ENCODE results near the gene PGM5. TPM values are rescaled to one million over a fixed set of nuclear protein-coding genes. Genes with fewer than 3 reads are reported as not detected.
"Not testable (repeated sequence)": the region's sequence is repeated elsewhere in the genome, so short reads cannot be mapped to it uniquely, and the experiment has no call there.

Gene PGM5
- total RNA-seq: 100 to 1,000 TPM; 153 to 289 (median 274) TPM

- H3K4me1 ChIP-seq; H3K27me3 ChIP-seq; H3K9me3 ChIP-seq; H3K36me3 ChIP-seq; intact Hi-C loops (cut with DNase I; ENCODE audit: low total_unique reads): not testable (repeated sequence)
- peak within 1 kb of the TSS; percentile 94 to 97 for H3K27ac ChIP-seq
- peak; percentile 50 to 66 for DNase-seq
- peak; percentile 40 to 48 for TF ChIP-seq POLR2A (IDR thresholded peaks at IDR 0.05)
- H3K4me3 ChIP-seq: peak within 1 kb of the TSS; percentile 74 to 80
Observed at GRCh38 chr9:68356380-68357118, at the start of gene PGM5. PGM5 (plus strand) TSS chr9:68356611; CDS start chr9:68357128, 517 bp downstream.

DNA sequence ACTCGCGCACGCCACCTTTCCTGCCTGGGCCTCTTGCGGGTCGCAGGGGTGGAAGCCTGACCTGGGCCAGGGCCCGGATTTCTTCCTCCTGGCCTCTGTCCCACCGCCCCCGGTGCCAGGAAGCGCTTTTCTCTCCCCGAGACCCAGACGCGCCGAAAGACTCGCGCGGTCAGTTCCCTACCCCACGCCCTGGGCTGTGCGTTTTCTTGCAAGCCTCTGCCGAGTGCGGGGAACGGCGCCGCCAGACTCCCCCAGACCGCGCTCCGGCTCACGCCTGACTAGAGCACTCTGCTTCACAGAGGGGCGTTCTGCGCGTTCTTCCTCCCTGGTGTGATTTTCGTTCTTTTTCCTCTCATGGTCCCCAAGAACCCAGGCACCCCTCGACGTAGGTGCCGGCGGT, 49.3 kb upstream of the PGM5 start:
- H3K27ac ChIP-seq; H3K27me3 ChIP-seq; DNase-seq; H3K4me1 ChIP-seq; intact Hi-C loops (cut with DNase I; ENCODE audit: low total_unique reads); H3K36me3 ChIP-seq; H3K9me3 ChIP-seq; H3K4me3 ChIP-seq: not testable (repeated sequence)

- intact Hi-C loops (cut with DNase I; ENCODE audit: low total_unique reads); H3K4me1 ChIP-seq; H3K4me3 ChIP-seq; H3K36me3 ChIP-seq; DNase-seq; H3K27me3 ChIP-seq; H3K9me3 ChIP-seq; H3K27ac ChIP-seq: not testable (repeated sequence)
Observed at GRCh38 chr9:68307654-68308053, 48.8 kb upstream of the PGM5 start.

GRCh38 chr9:68311208-68311607, 45.2 kb upstream of the PGM5 start:
- H3K27ac ChIP-seq; H3K4me3 ChIP-seq; H3K27me3 ChIP-seq; intact Hi-C loops (cut with DNase I; ENCODE audit: low total_unique reads); H3K36me3 ChIP-seq; DNase-seq; H3K4me1 ChIP-seq; H3K9me3 ChIP-seq: not testable (repeated sequence)

DNA sequence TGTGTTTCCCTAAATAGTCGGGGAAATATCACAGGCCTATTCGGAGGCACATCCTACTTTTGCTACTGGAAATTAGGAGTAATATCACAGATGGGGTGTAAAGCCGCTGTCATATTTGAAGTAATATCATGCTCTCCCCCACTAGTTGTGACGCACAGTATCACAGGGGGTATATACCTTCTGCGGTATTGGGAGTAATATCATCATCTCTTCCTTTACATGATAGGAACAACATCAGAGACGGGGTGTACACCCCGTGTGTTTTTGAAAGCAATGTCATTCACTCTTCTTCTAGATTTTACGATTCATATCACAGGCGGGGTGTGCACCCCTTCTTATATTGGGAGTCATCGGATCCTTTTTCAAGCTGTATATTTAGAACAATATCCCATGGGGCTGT, 38.2 kb upstream of the PGM5 start:
- DNase-seq; H3K27ac ChIP-seq; H3K4me1 ChIP-seq; H3K36me3 ChIP-seq; H3K9me3 ChIP-seq; intact Hi-C loops (cut with DNase I; ENCODE audit: low total_unique reads); H3K4me3 ChIP-seq; H3K27me3 ChIP-seq: not testable (repeated sequence)

GRCh38 chr9:68323749-68324148, 32.7 kb upstream of the PGM5 start:
- intact Hi-C loops (cut with DNase I; ENCODE audit: low total_unique reads): not testable (repeated sequence)

DNA sequence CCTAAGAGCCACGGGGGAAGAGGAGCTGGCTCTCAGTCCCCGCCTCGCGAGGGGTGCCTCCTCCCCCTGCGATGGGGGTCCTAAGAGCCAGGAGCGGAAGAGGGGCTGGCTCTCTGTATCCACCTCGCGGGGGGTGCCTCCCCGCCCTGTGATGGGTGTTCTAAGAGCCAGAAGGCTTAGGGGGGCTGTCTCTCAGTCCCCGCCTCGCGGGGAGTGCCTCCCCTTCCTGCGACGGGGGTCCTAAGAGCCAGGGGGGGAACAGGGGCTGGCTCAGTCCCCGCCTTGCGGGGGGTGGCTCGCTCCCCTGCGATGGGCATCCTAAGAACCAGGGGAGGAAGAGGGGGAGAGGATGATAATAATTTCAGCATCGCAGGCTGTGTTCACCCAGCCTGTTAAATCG, 31.9 kb upstream of the PGM5 start:
- H3K9me3 ChIP-seq; H3K27me3 ChIP-seq; H3K4me3 ChIP-seq; H3K4me1 ChIP-seq; intact Hi-C loops (cut with DNase I; ENCODE audit: low total_unique reads); H3K36me3 ChIP-seq; DNase-seq; H3K27ac ChIP-seq: not testable (repeated sequence)

More at GRCh38 chr9:68323749-68324148, 32.7 kb upstream of the PGM5 start:
- not testable (repeated sequence) for H3K36me3 ChIP-seq, H3K27ac ChIP-seq, DNase-seq, H3K4me1 ChIP-seq, H3K4me3 ChIP-seq, H3K9me3 ChIP-seq, H3K27me3 ChIP-seq

GRCh38 chr9:68329106-68329505, 27.3 kb upstream of the PGM5 start:
- H3K4me1 ChIP-seq, H3K27ac ChIP-seq: not testable (repeated sequence)

GRCh38 chr9:68330531-68331173, 25.8 kb upstream of the PGM5 start:
- H3K4me1 ChIP-seq; intact Hi-C loops (cut with DNase I; ENCODE audit: low total_unique reads); H3K27ac ChIP-seq; H3K27me3 ChIP-seq; H3K9me3 ChIP-seq; H3K4me3 ChIP-seq; H3K36me3 ChIP-seq; DNase-seq: not testable (repeated sequence)

More at GRCh38 chr9:68329106-68329505, 27.3 kb upstream of the PGM5 start:
- H3K27me3 ChIP-seq; H3K4me3 ChIP-seq; H3K9me3 ChIP-seq; intact Hi-C loops (cut with DNase I; ENCODE audit: low total_unique reads); DNase-seq; H3K36me3 ChIP-seq: not testable (repeated sequence)

DNA sequence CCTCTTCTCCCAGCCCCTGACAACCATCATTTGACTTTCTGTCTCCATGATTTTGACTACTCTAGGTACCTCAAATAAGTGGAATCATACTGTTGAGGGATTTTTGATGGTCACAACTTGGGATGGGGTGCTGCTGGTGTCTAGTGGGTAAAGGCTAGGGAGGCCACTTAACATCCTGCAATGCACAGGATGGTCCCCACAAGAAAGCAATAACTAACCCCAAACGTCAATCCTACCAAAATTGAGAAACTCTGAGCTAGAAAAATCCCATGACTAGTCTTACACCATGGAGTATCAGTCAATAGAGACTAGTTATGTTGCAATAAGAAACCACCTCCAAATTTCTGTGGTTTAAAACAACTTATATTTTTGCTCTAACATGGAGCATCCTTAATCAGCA, 24.3 kb upstream of the PGM5 start:
- H3K9me3 ChIP-seq; intact Hi-C loops (cut with DNase I; ENCODE audit: low total_unique reads); H3K4me3 ChIP-seq; DNase-seq; H3K27ac ChIP-seq; H3K4me1 ChIP-seq; H3K36me3 ChIP-seq; H3K27me3 ChIP-seq: not testable (repeated sequence)

DNA sequence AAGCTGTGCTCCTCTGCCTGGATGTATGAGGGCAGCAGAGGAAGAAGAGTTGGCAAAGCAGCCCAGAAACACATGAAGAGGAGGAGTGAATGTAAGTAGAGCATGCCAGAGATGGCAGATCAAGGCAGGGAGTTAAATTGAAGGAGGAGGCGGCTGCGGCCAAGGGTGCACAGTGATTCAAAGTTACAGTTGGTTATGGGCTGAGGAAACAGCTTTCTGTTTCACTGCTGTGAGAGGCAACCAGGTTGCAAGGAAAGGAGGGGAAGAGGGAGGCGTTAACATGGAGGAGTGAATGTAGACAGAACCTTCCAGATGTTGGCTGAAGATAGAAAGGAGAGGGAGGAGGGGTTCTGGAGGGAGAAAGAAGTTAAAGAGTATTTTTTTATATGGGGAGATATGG, 20.5 kb upstream of the PGM5 start:
- H3K27me3 ChIP-seq; intact Hi-C loops (cut with DNase I; ENCODE audit: low total_unique reads); H3K4me1 ChIP-seq; H3K4me3 ChIP-seq; H3K9me3 ChIP-seq; H3K36me3 ChIP-seq: not testable (repeated sequence)
- peak; percentile 43 to 45 for DNase-seq
- peak overlapping the region in 1 of 2 donors; percentile 70 for H3K27ac ChIP-seq

GRCh38 chr9:68336639-68337339, 19.6 kb upstream of the PGM5 start:
- peak in 1 of 2 donors; percentile 16 for DNase-seq
- H3K4me1 ChIP-seq; H3K27ac ChIP-seq; H3K4me3 ChIP-seq; intact Hi-C loops (cut with DNase I; ENCODE audit: low total_unique reads); H3K36me3 ChIP-seq; H3K27me3 ChIP-seq; H3K9me3 ChIP-seq: not testable (repeated sequence)

DNA sequence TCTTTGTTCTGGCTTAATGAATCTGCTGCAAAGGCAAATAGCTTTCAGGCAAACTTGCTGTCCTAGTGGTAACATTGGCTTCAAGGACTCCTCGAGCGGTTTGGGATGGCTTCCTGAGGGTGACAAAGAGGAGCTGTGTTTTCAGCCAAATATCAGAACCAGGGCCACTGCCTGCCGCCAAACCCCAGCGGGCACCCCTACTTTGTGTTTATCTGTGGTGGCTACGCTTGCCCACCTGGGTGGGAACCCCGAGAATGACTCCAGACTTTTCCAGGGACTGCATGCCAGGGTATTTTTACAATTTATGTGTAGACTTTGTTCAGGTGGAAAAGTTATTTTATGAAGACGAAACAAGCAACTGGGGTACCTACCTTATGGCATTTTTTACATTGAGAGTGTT, 18.4 kb upstream of the PGM5 start:
- DNase-seq; H3K36me3 ChIP-seq; H3K4me1 ChIP-seq; H3K27ac ChIP-seq; H3K9me3 ChIP-seq; intact Hi-C loops (cut with DNase I; ENCODE audit: low total_unique reads); H3K27me3 ChIP-seq; H3K4me3 ChIP-seq: not testable (repeated sequence)

Measured in uterus (tissue), 4 donors.